Stomach (tissue), 4 donors: ENCODE data around the gene RHO.

ENCODE experiments used
- EP300 ChIP-seq: sonication (generic); formaldehyde crosslinking; IDR thresholded peaks from one replicate; pipeline ENCODE4 v1.6.1; 2017; ENCODE audit warnings: antibody characterized with exemption
- POLR2AphosphoS5 ChIP-seq, 3 donors: sonication (generic); formaldehyde crosslinking; IDR thresholded peaks; one replicate each; pipeline ENCODE4 v1.6.1; 2016; ENCODE audit warnings: antibody characterized with exemption in 3 of 3
- TF ChIP-seq, protein P1 (sequence below), 7 experiments: fragments of 450-650 bp in 4 of 7; fragments of 200-600 bp in 3 of 7; sonication (generic) in 3 of 7; IDR thresholded peaks; one replicate each; pipeline ENCODE4 v1.5.1; 2016 to 2019; ENCODE audit warnings: antibody characterized with exemption in 7 of 7, control low read depth in 2 of 7, mild to moderate bottlenecking in 1 of 7

GRCh38 chr3:129518038-129518561, 10.3 kb upstream of the RHO start:
- TF ChIP-seq, protein P1, sequence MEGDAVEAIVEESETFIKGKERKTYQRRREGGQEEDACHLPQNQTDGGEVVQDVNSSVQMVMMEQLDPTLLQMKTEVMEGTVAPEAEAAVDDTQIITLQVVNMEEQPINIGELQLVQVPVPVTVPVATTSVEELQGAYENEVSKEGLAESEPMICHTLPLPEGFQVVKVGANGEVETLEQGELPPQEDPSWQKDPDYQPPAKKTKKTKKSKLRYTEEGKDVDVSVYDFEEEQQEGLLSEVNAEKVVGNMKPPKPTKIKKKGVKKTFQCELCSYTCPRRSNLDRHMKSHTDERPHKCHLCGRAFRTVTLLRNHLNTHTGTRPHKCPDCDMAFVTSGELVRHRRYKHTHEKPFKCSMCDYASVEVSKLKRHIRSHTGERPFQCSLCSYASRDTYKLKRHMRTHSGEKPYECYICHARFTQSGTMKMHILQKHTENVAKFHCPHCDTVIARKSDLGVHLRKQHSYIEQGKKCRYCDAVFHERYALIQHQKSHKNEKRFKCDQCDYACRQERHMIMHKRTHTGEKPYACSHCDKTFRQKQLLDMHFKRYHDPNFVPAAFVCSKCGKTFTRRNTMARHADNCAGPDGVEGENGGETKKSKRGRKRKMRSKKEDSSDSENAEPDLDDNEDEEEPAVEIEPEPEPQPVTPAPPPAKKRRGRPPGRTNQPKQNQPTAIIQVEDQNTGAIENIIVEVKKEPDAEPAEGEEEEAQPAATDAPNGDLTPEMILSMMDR (IDR thresholded peaks at IDR 0.05) = no peak
- TF ChIP-seq EP300 = no peak
- TF ChIP-seq POLR2AphosphoS5 (IDR thresholded peaks at IDR 0.05) = no peak
